HEK293 (cell line): ENCODE measurements around the gene C2.

ENCODE experiments used
- GLIS1 ChIP-seq: fragments of 450-650 bp; formaldehyde crosslinking; IDR thresholded peaks from 2 replicates; pipeline ENCODE4 v1.5.1; 2016; ENCODE audit warnings: missing biosample characterization, missing genetic modification characterization
- KLF9 ChIP-seq: fragments of 450-650 bp; formaldehyde crosslinking; IDR thresholded peaks from 2 replicates; pipeline ENCODE4 v1.5.1; 2016; ENCODE audit warnings: missing biosample characterization, missing genetic modification characterization, low read depth
- SCRT1 ChIP-seq: fragments of 450-650 bp; formaldehyde crosslinking; IDR thresholded peaks from 2 replicates; pipeline ENCODE4 v1.5.1; 2016; ENCODE audit warnings: missing biosample characterization, missing genetic modification characterization, borderline replicate concordance
- ZBTB20 ChIP-seq: fragments of 450-650 bp; formaldehyde crosslinking; IDR thresholded peaks from 2 replicates; pipeline ENCODE4 v1.5.1; 2016; ENCODE audit warnings: missing biosample characterization, missing genetic modification characterization
- ZBTB7A ChIP-seq: fragments of 450-650 bp; formaldehyde crosslinking; IDR thresholded peaks from 2 replicates; pipeline ENCODE4 v1.5.1; 2016; ENCODE audit warnings: low read depth, missing biosample characterization, missing genetic modification characterization
- ZBTB8A ChIP-seq: fragments of 450-650 bp; formaldehyde crosslinking; IDR thresholded peaks from 2 replicates; pipeline ENCODE4 v1.5.1; 2016; ENCODE audit warnings: missing biosample characterization, missing genetic modification characterization
- ZFP41 ChIP-seq: fragments of 450-650 bp; formaldehyde crosslinking; IDR thresholded peaks from 2 replicates; pipeline ENCODE4 v1.5.1; 2016; ENCODE audit warnings: missing biosample characterization, missing genetic modification characterization, borderline replicate concordance
- ZIC2 ChIP-seq: fragments of 450-650 bp; formaldehyde crosslinking; IDR thresholded peaks from 2 replicates; pipeline ENCODE4 v1.5.1; 2016; ENCODE audit warnings: missing biosample characterization, missing genetic modification characterization
- ZNF138 ChIP-seq: fragments of 450-650 bp; formaldehyde crosslinking; IDR thresholded peaks from 2 replicates; pipeline ENCODE4 v1.5.1; 2016; ENCODE audit warnings: missing biosample characterization, missing genetic modification characterization, borderline replicate concordance
- ZNF146 ChIP-seq: fragments of 450-650 bp; formaldehyde crosslinking; IDR thresholded peaks from 2 replicates; pipeline ENCODE4 v1.5.1; 2016; ENCODE audit warnings: missing biosample characterization, missing genetic modification characterization
- ZNF184 ChIP-seq: fragments of 450-650 bp; IDR thresholded peaks from 2 replicates; pipeline ENCODE4 v1.5.1; 2018; ENCODE audit warnings: missing biosample characterization, mild to moderate bottlenecking, missing genetic modification characterization
- ZNF302 ChIP-seq: fragments of 450-650 bp; formaldehyde crosslinking; IDR thresholded peaks from 2 replicates; pipeline ENCODE4 v1.5.1; 2016; ENCODE audit warnings: missing biosample characterization, missing genetic modification characterization, low read depth
- ZNF311 ChIP-seq: fragments of 450-650 bp; formaldehyde crosslinking; IDR thresholded peaks from 2 replicates; pipeline ENCODE4 v1.5.1; 2017; ENCODE audit warnings: missing biosample characterization, missing genetic modification characterization, borderline replicate concordance
- ZNF335 ChIP-seq: fragments of 450-650 bp; formaldehyde crosslinking; conservative IDR thresholded peaks from 2 replicates; pipeline ENCODE4 v1.5.1; 2016; ENCODE audit warnings: missing biosample characterization, missing genetic modification characterization
- ZNF341 ChIP-seq: fragments of 450-650 bp; formaldehyde crosslinking; IDR thresholded peaks from 2 replicates; pipeline ENCODE4; 2016; ENCODE audit warnings: low read depth, missing biosample characterization, missing genetic modification characterization
- ZNF510 ChIP-seq: fragments of 450-650 bp; formaldehyde crosslinking; IDR thresholded peaks from 2 replicates; pipeline ENCODE4 v1.5.1; 2018; ENCODE audit warnings: mild to moderate bottlenecking, missing genetic modification characterization, missing biosample characterization; ENCODE audit not compliant: insufficient replicate concordance
- ZNF548 ChIP-seq: fragments of 450-650 bp; formaldehyde crosslinking; IDR thresholded peaks from 2 replicates; pipeline ENCODE4 v1.5.1; 2016; ENCODE audit warnings: missing biosample characterization, missing genetic modification characterization
- ZNF560 ChIP-seq: fragments of 450-650 bp; formaldehyde crosslinking; IDR thresholded peaks from 2 replicates; pipeline ENCODE4 v1.5.1; 2017; ENCODE audit warnings: missing biosample characterization, missing genetic modification characterization, borderline replicate concordance
- ZNF585B ChIP-seq: fragments of 450-650 bp; formaldehyde crosslinking; IDR thresholded peaks from 2 replicates; pipeline ENCODE4 v1.5.1; 2016; ENCODE audit warnings: missing biosample characterization, missing genetic modification characterization
- ZNF621 ChIP-seq: fragments of 450-650 bp; formaldehyde crosslinking; IDR thresholded peaks from 2 replicates; pipeline ENCODE4 v1.5.1; 2017; ENCODE audit warnings: missing biosample characterization, missing genetic modification characterization
- ZNF701 ChIP-seq: fragments of 450-650 bp; formaldehyde crosslinking; IDR thresholded peaks from 2 replicates; pipeline ENCODE4 v1.5.1; 2016; ENCODE audit warnings: missing biosample characterization, missing genetic modification characterization
- ZNF776 ChIP-seq: fragments of 450-650 bp; formaldehyde crosslinking; IDR thresholded peaks from 2 replicates; pipeline ENCODE4 v1.5.0; 2017; ENCODE audit warnings: missing biosample characterization, missing genetic modification characterization, borderline replicate concordance
- ZNF785 ChIP-seq: fragments of 450-650 bp; formaldehyde crosslinking; IDR thresholded peaks from 2 replicates; pipeline ENCODE4 v1.5.1; 2016; ENCODE audit warnings: missing biosample characterization, missing genetic modification characterization
- ZNF843 ChIP-seq: fragments of 450-650 bp; formaldehyde crosslinking; IDR thresholded peaks from 2 replicates; pipeline ENCODE4 v1.5.1; 2016; ENCODE audit warnings: missing biosample characterization, missing genetic modification characterization
- ZSCAN23 ChIP-seq: fragments of 450-650 bp; formaldehyde crosslinking; IDR thresholded peaks from 2 replicates; pipeline ENCODE4 v1.5.1; 2016; ENCODE audit warnings: missing biosample characterization, missing genetic modification characterization
- TF ChIP-seq, protein P1 (sequence below): fragments of 450-650 bp; formaldehyde crosslinking; IDR thresholded peaks from 2 replicates; pipeline ENCODE4 v1.5.1; 2016; ENCODE audit warnings: missing biosample characterization, missing genetic modification characterization
- TF ChIP-seq, protein P2 (sequence below): fragments of 450-650 bp; formaldehyde crosslinking; IDR thresholded peaks from 2 replicates; pipeline ENCODE4 v1.5.1; 2016; ENCODE audit warnings: missing biosample characterization, missing genetic modification characterization, low read depth
- TF ChIP-seq, protein P3 (sequence below): IDR thresholded peaks from 2 replicates; pipeline ENCODE4 v1.6.1; 2011; ENCODE audit warnings: mild to moderate bottlenecking, low read depth, low read length, borderline replicate concordance
- TF ChIP-seq, protein P4 (sequence below): fragments of 450-650 bp; formaldehyde crosslinking; IDR thresholded peaks from 2 replicates; pipeline ENCODE4 v1.5.1; 2017; ENCODE audit warnings: missing biosample characterization, missing genetic modification characterization
- TF ChIP-seq, protein P5 (sequence below): fragments of 450-650 bp; formaldehyde crosslinking; optimal IDR thresholded peaks from 2 replicates; pipeline ENCODE3; 2016; ENCODE audit warnings: missing biosample characterization, mild to moderate bottlenecking, missing genetic modification characterization
- TF ChIP-seq, protein P6 (sequence below): fragments of 450-650 bp; IDR thresholded peaks from 2 replicates; pipeline ENCODE4 v1.5.1; 2018; ENCODE audit warnings: missing biosample characterization, missing genetic modification characterization

Gene C2

DNA sequence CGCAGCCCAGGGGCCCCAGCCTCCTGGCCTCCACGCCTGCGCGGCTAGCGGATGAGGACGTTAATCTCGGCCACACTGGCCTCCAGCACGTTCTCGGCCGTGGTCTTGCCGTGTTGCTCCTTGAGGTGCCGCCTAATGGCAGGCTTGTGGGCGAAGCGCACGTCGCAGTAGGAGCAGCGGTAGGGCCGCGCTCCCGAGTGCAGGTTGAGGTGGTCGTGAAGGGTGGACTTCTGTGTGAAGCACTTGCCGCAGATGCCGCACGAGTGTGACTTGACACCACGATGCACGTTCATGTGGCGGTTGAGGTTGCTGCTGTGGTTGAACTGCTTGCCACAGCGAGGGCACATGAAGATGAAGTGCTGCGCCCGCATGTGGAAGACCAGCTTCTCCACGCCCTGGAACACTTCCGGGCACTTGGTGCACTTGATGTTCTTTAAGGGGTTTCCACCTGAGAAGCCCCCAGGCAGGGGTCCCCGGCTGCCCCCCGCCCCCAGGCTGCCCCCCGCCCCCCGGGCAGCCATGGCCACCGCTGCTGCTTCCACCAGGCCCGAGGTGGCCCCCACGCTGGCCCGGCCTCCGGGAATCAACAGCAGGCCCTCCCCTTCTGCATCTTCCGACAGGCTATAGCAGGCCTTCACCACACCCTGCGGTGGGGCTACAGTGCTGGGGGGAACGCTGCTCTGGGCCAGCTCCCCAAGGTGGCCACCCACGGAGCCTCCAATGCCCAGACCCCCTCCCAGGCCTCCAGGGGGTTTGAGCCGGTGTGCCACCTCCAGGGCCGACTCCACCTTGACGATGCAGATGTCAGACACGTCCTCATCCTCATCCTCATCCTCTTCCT is 27.4 kb upstream of the C2 start (continued):
- no peak for TF ChIP-seq ZNF560 (tag by site-specific recombination)
- TF ChIP-seq, protein P1, sequence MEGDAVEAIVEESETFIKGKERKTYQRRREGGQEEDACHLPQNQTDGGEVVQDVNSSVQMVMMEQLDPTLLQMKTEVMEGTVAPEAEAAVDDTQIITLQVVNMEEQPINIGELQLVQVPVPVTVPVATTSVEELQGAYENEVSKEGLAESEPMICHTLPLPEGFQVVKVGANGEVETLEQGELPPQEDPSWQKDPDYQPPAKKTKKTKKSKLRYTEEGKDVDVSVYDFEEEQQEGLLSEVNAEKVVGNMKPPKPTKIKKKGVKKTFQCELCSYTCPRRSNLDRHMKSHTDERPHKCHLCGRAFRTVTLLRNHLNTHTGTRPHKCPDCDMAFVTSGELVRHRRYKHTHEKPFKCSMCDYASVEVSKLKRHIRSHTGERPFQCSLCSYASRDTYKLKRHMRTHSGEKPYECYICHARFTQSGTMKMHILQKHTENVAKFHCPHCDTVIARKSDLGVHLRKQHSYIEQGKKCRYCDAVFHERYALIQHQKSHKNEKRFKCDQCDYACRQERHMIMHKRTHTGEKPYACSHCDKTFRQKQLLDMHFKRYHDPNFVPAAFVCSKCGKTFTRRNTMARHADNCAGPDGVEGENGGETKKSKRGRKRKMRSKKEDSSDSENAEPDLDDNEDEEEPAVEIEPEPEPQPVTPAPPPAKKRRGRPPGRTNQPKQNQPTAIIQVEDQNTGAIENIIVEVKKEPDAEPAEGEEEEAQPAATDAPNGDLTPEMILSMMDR: no peak
- no peak for TF ChIP-seq ZNF146 (tag by site-specific recombination)
- TF ChIP-seq ZNF302 (tag by site-specific recombination): no peak
- TF ChIP-seq ZNF701: no peak
- TF ChIP-seq SCRT1 (tag by site-specific recombination): no peak
- TF ChIP-seq ZNF621 (tag by site-specific recombination): no peak
- no peak for TF ChIP-seq ZNF341
- TF ChIP-seq, protein P2, sequence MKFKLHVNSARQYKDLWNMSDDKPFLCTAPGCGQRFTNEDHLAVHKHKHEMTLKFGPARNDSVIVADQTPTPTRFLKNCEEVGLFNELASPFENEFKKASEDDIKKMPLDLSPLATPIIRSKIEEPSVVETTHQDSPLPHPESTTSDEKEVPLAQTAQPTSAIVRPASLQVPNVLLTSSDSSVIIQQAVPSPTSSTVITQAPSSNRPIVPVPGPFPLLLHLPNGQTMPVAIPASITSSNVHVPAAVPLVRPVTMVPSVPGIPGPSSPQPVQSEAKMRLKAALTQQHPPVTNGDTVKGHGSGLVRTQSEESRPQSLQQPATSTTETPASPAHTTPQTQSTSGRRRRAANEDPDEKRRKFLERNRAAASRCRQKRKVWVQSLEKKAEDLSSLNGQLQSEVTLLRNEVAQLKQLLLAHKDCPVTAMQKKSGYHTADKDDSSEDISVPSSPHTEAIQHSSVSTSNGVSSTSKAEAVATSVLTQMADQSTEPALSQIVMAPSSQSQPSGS: no peak
- TF ChIP-seq ZNF585B (tag by site-specific recombination): no peak
- TF ChIP-seq ZBTB20 (tag by site-specific recombination): no peak
- TF ChIP-seq ZBTB8A: no peak
- TF ChIP-seq ZFP41 (tag by site-specific recombination): no peak
- TF ChIP-seq, protein P3, sequence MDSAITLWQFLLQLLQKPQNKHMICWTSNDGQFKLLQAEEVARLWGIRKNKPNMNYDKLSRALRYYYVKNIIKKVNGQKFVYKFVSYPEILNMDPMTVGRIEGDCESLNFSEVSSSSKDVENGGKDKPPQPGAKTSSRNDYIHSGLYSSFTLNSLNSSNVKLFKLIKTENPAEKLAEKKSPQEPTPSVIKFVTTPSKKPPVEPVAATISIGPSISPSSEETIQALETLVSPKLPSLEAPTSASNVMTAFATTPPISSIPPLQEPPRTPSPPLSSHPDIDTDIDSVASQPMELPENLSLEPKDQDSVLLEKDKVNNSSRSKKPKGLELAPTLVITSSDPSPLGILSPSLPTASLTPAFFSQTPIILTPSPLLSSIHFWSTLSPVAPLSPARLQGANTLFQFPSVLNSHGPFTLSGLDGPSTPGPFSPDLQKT: no peak
- no peak for TF ChIP-seq ZNF335 (tag by site-specific recombination)
- no peak for TF ChIP-seq ZNF843 (tag by site-specific recombination)
- TF ChIP-seq, protein P4, sequence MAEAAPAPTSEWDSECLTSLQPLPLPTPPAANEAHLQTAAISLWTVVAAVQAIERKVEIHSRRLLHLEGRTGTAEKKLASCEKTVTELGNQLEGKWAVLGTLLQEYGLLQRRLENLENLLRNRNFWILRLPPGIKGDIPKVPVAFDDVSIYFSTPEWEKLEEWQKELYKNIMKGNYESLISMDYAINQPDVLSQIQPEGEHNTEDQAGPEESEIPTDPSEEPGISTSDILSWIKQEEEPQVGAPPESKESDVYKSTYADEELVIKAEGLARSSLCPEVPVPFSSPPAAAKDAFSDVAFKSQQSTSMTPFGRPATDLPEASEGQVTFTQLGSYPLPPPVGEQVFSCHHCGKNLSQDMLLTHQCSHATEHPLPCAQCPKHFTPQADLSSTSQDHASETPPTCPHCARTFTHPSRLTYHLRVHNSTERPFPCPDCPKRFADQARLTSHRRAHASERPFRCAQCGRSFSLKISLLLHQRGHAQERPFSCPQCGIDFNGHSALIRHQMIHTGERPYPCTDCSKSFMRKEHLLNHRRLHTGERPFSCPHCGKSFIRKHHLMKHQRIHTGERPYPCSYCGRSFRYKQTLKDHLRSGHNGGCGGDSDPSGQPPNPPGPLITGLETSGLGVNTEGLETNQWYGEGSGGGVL (tag by site-specific recombination): no peak
- TF ChIP-seq ZNF510: no peak
- TF ChIP-seq, protein P5, sequence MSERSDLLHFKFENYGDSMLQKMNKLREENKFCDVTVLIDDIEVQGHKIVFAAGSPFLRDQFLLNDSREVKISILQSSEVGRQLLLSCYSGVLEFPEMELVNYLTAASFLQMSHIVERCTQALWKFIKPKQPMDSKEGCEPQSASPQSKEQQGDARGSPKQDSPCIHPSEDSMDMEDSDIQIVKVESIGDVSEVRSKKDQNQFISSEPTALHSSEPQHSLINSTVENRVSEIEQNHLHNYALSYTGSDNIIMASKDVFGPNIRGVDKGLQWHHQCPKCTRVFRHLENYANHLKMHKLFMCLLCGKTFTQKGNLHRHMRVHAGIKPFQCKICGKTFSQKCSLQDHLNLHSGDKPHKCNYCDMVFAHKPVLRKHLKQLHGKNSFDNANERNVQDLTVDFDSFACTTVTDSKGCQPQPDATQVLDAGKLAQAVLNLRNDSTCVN (tag by site-specific recombination): peak; percentile 22
- no peak for TF ChIP-seq ZNF548
- no peak for TF ChIP-seq ZNF776 (tag by site-specific recombination)
- TF ChIP-seq GLIS1: peak; percentile 90
- TF ChIP-seq ZSCAN23 (tag by site-specific recombination): no peak
- TF ChIP-seq KLF9: no peak
- no peak for TF ChIP-seq ZNF785 (tag by site-specific recombination)
- TF ChIP-seq ZNF311 (tag by site-specific recombination): no peak
- no peak for TF ChIP-seq ZBTB7A (tag by site-specific recombination)
- TF ChIP-seq ZNF138 (tag by site-specific recombination): no peak
- TF ChIP-seq, protein P6, sequence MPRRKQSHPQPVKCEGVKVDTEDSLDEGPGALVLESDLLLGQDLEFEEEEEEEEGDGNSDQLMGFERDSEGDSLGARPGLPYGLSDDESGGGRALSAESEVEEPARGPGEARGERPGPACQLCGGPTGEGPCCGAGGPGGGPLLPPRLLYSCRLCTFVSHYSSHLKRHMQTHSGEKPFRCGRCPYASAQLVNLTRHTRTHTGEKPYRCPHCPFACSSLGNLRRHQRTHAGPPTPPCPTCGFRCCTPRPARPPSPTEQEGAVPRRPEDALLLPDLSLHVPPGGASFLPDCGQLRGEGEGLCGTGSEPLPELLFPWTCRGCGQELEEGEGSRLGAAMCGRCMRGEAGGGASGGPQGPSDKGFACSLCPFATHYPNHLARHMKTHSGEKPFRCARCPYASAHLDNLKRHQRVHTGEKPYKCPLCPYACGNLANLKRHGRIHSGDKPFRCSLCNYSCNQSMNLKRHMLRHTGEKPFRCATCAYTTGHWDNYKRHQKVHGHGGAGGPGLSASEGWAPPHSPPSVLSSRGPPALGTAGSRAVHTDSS (tag by site-specific recombination): peak; percentile 85
- TF ChIP-seq ZIC2 (tag by site-specific recombination): peak; percentile 21; the same call in 1 of the 2 replicates
- no peak for TF ChIP-seq ZNF184 (tag by site-specific recombination)
